ENCODE results near the gene VPS13C.
"Not testable (repeated sequence)": the region's sequence is repeated elsewhere in the genome, so short reads cannot be mapped to it uniquely, and the experiment has no call there.

The VPS13C gene

DNA sequence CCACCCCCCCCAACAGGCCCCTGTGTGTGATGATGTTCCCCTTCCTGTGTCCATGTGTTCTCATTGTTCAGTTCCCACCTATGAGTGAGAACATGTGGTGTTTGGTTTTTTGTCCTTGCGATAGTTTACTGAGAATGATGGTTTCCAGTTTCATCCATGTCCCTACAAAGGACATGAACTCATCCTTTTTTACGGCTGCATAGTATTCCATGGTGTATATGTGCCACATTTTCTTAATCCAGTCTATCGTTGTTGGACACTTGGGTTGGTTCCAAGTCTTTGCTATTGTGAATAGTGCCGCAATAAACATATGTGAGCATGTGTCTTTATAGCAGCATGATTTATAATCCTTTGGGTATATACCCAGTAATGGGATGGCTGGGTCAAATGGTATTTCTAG is 12.0 kb downstream of the VPS13C start:
- not testable (repeated sequence) for DNase-seq (ENCODE audit: low read depth in 1 of 2, low spot score in 1 of 2)

DNA sequence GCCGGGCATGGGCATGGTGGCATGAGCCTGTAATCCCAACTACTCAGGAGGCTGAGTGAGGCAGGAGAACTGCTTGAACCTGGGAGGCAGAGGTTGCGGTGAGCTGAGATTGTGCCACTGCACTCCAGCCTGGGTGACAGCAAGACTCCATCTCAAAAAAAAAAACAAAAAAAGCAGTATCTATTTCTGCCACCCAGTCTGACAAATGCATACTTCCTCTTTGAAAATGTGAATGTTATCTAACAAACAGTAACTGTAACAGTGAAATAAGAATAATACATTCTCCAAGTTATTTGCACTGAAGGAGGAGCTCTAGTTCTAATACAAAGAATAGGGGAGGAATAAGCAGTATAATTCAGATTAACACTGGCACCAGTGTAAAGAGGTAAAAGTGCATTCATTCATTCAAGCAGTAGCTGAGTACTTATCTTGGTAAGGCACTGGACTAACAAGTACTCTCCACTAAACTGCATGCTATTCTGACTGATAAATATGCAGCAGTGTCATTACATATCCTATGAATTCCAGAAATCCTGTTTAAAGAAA is 12.9 kb downstream of the VPS13C start:
- DNase-seq (ENCODE audit: low read depth in 1 of 2, low spot score in 1 of 2) = no peak

DNA sequence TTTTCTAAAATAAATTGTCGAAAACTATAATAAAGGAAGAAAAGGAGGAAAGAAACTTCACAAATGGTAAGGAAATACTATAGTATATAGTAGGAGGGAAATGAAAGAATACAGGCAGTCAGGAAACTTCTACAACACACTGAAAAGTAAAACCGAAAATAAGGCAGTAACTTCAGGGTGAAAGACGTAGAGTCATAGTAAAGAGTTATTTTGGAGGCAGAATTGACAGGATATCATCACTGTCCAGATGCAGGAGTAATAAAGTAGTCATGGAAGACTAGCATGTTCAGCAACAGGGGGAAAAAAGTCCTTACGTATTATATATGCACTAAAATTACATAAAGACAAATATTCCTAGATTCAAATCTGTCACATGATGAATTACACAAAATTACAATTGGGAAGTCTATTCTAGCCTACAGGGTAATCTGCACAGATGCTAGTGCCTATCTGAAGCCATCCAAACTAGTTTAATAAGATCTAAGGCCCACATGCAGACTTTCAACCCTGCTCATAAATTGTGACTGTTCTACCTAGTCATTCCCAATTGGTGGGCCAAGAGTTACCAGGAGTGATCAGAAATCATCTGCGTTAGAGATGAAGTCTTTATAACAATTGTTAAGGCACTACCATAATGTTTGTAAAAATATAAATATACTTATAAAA is 14.0 kb downstream of the VPS13C start:
- DNase-seq (ENCODE audit: low read depth in 1 of 2, low spot score in 1 of 2) = no peak

DNA sequence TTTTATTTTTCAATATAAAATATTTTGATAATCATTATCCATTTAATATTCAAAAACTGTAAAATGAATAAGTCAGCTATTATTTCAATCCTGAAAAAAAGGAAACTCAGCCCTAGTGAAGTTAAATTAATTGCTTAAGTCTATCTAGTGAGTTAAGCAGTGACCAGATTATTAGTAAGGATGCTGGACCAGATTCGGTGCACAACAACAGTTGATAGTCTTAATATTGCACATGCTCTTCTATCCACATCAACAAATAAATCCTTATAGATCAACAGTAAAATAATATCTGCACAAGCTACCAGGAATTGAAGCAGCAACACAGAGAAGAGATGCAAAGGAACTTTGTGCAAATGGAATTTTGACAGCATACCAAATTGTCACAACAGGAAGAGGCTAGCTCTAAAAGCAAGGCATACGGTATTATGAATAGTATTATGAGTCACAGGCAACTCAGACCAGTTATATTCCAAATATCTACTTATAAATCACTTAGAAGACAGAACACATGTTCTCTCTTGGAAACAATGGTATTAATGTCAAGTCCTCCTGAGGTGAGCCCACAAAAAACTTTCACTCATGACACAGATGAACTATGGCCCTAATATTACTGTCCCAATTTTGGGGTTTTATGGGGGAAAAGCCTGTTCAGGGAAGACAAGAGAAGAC is 24.9 kb downstream of the VPS13C start:
- no peak for DNase-seq (ENCODE audit: low read depth in 1 of 2, low spot score in 1 of 2)

DNA sequence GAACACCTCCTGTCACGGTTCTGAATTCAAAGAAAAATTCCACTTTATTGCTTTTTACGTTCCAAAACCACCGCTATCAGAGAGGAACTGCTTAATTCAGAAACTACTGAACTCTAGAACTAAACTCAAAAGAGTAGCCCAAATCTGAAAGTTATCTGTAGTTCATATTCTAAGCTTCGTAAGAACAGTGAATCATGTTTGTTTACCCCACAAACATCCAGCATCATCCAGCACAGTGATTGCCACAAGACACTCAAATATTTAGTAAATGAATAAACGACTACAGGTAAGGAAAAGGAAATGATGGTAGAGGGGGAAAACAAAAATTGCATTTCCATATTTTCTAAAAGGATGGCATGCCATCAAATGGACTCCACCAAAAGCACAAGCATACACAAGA is 32.3 kb downstream of the VPS13C start:
- no peak for DNase-seq (ENCODE audit: low read depth in 1 of 2, low spot score in 1 of 2)

DNA sequence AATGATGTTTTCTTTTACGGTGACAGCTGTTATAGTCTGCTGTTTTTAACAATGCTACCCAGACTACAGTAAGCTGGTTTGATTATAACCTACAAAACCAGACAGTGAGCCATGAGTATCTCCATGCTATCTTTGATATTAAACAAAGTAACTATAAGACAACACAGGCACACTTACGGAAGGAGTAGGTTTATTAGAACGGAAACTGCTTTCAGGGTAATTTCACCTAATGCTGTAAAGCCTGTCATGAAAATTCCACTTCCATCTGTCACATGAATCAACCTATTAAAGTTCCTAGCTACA is 33.0 kb downstream of the VPS13C start:
- DNase-seq (ENCODE audit: low read depth in 1 of 2, low spot score in 1 of 2) = no peak

DNA sequence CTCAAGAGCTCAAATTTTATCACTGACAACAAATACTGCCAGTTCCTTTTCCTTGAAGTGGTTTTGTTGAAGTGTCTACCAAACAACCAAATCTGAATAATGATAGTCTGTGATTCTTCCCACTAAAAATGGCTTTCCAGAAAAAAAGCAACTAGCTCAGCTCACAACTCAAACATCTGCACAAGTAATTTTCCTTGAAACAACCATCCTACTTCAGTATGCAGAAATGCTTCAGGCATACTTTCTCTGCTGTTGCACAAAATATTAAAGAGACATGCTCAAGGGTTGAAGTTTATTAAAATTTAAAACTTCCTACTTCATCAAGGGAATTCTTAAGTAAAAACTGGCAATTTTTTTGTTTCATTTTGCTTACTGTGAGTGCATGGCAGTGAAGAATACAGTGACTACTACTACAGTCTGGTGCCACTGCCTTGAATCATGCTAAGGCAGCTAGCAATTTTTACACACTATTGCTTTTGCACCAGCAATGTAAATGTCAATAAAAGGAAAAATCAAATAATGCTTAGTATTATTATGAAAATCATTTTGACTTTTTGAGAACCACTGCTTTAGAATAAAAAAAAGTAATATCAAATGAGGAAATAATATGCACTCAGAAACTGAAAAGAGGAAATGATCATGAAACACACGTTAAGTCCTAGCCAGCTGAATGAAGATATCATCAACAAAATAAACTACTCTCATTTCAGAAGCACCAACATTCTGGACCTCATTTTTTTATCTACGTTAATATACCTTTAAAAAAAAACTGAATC is 33.6 kb downstream of the VPS13C start:
- DNase-seq (ENCODE audit: low read depth in 1 of 2, low spot score in 1 of 2) = no peak

DNA sequence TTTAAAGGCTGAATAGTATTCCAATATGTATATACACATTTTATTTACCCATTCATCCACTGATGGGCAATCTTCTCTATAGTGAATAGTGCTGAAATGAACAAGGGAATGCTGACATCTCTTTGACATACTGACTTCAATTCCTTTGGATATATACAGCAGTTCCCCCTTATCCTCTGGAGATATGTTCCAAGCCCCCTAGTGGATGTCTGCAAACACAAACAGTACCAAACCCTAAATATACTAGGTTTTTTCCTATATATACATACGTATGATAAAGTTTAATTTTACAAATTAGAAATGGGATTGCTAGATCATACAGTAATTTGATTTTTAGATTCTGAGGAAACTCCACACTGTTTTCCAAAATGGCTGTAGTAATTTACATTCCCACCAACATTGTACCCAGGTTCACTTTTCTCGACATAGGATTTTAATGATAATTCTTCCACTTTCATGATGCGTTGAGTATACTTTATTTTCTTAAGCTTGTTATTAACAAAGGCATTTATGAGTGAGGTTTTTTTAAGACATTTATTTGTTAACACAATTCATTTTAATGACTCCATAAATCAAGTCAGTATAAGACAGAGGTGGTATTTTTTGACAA is 38.2 kb downstream of the VPS13C start:
- DNase-seq (ENCODE audit: low read depth in 1 of 2, low spot score in 1 of 2) = no peak

DNA sequence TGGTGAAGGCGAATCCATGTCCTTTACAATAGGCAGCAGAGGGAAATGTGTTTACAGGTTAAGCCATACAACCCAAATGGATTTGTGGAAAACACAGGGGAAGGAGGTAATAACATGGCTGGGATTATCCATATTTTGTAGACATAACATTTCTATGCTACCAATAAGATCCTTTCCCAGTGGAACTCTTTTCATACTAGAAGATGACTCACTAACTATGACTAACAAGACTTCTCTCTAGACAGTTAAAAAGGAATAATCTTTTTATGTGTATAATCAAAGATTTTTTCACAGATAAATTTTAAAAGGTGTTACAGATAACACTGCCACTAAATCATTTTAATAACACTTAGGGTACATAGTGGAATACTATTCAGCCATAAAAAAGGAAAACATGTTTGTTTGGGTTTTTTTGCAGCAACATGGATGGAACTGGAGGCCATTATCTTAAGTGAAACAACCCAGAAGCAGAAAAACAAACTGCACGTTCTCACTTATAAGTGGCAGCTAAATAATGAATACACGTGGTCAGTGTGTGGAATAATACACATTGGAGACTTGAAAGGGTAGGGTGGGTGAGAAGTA is 39.6 kb downstream of the VPS13C start:
- DNase-seq (ENCODE audit: low read depth in 1 of 2, low spot score in 1 of 2) = no peak

DNA sequence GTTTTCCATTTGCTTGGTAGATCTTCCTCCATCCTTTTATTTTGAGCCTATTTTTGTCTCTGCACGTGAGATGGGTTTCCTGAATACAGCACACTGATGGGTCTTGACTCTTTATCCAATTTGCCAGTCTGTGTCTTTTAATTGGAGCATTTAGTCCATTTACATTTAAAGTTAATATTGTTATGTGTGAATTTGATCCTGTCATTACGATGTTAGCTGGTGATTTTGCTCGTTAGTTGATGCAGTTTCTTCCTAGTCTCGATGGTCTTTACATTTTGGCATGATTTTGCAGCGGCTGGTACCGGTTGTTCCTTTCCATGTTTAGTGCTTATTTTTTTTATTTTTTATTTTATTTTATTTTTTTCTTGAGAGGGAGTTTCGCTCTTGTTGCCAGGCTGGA is 54.9 kb downstream of the VPS13C start:
- not testable (repeated sequence) for DNase-seq (ENCODE audit: low read depth in 1 of 2, low spot score in 1 of 2)

DNA sequence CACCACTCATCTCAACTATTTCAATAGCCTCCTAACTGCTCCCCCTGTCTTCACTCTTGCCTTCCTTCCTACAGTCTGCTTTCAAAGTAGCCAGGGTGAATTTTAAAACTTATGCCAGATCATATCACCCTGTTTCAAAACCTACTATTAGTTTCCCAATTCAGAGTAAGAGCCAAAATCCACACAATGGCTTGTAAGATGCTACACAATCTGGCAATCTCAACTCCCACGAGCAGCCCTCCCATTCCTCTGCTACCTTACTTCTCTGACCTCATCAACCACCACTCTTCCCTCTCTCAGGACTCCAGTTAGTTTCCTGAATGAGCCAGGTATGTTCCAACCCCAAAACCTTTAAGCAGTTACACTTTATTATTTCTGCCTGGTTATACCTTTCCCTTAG is 62.5 kb downstream of the VPS13C start:
- DNase-seq (ENCODE audit: low read depth in 1 of 2, low spot score in 1 of 2) = no peak

DNA sequence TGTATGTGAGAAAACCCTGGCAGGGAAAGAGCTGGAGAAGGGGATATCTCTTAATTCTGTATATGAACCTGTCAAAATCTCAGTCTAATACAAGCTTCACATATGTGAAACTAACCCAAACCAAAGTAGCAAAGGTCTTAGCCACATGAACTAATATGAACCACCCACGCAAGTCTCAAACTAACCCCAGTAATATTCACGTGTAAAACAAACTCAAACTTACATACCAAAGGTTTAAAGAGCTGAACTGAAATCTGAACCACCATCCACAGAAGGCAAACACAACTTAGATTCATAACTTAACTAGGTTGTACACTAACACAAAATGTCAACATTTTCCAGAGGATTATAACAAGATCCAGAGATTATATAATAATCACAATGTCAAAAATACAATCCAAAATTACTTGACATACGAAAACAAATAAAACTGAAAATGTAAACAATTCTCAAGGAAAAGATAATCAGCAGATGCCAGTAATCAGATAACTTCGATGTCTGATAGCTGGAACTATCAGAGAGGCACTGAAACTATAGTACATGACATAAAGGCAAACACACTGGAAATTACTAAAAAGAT is 64.1 kb downstream of the VPS13C start:
- no peak for DNase-seq (ENCODE audit: low read depth in 1 of 2, low spot score in 1 of 2)

DNA sequence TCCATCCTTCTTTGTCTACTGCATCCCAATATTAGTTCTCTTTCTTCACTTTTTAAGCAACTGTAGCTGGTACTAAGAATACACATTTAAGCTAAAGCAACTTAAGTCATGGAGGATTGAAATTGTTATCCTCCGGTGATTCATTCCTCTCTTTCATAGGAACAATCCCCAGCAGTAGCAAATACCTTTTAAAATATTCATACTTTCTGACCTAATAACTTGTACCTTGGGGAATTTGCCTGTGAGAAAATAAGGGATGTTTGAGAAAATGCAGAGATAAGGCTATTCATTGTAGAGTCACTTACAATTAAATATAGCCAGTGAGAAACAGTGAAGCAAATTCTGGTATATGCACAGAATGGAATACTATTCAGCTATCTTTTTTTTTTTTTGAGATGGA is 66.0 kb downstream of the VPS13C start:
- no peak for DNase-seq (ENCODE audit: low read depth in 1 of 2, low spot score in 1 of 2)

DNA sequence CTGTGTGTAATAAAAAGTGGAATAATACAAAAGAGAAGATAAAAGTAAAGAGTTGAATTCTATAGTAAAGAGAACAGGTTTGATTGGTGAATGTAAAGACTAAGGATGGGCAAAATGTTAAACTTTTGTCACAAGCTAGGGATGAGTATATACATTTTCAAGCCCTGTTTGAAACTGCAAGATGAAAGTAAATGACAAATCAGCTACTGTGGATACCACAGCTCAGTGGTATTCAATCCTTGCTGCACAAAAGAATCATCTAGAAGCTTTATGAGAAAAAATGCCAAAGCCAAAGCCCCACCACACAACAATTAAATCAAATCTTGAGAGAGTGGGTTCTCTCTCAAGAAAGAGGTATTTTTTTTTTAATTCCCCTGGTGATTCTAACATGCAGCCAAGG is 67.7 kb downstream of the VPS13C start:
- no peak for DNase-seq (ENCODE audit: low read depth in 1 of 2, low spot score in 1 of 2)

DNA sequence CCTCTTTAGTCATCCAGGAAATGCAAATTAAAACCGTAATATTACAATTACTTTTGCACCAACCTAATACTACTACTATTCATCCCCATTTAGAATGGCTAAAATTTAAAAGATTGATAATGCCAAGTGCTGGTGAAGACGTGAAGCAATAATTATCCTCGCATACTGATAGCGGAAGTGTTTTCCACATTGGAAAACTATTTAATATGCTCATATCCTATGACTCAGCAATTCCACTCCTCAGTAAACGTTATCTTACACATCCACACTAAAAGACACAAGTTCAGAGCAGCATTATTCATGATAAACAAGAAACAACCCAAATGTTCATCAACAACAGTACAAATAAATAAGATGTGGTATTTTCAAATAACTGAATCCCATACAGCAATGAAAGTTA is 70.6 kb downstream of the VPS13C start:
- DNase-seq (ENCODE audit: low read depth in 1 of 2, low spot score in 1 of 2) = no peak

DNA sequence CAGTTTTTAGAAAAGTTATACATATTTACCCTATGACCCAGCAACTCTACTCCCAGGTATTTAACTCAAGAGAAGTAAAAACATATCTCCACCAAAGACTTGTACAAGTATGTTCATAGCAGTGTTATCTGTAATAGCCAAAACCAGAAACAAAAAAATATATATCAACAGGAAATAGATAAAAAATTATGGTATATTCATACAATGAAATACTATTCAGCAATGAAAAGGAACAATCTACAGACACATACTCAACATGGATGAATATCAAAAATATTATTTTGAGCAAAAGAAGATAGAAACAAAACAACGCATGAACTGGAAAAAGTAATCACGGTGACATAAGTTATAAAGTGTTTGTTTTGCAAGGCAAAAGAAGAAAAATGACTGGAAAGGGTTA is 72.4 kb downstream of the VPS13C start:
- no peak for DNase-seq (ENCODE audit: low read depth in 1 of 2, low spot score in 1 of 2)

DNA sequence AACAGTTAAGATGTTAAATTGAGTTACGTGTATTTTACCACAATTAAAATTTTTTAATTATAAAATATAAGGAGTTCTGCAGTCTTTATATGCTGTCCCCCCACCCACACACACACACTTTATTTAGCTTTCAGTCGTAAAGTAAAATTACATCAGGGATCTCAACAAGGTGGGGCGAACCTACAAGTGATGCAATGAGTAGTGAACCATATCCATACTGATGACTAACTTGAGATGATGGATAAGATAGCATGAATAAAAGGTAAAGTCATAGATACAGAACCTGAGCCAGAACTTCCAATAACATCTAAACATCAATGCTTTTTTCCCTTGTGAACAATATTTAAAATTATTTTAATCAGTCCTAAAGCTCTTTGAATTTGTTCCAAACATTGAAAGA is 77.2 kb downstream of the VPS13C start:
- no peak for DNase-seq (ENCODE audit: low read depth in 1 of 2, low spot score in 1 of 2)

DNA sequence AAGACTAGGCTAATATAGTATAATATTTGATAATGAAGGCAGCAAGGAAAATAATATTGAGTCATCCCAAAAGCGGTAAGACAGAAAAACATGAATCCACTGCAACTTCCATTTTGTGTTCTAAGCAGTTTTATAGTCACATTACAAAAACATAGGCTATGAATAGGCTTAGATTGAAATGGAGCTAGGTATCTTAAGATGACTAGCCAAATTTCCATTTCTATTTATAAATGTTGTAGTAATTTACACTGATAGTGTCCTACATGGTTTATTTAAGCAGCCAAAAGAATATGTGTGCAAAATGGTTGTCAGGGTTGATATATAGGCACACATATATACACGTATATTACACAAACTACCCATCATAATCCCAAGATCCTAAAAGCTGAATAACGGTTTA is 82.0 kb downstream of the VPS13C start:
- DNase-seq (ENCODE audit: low read depth in 1 of 2, low spot score in 1 of 2) = no peak

DNA sequence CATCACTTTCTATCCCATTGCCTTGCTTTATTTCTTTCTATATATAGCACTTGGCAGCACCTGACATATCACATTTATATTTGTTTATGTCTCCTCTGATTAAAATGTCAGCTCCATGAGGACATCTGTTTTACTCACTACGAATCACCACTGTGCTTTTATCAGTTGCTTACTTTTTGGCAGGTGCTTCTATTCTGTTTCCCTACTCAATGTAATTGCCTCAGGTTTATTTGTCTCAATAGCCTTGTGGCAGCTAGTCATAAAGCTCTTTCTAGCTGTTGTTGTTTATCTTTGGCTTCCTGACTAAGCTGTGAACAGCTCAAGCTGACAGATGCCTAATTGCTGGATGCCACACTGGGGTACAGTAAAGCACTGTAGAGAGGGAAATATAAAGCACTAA is 85.5 kb downstream of the VPS13C start:
- DNase-seq (ENCODE audit: low read depth in 1 of 2, low spot score in 1 of 2) = no peak

DNA sequence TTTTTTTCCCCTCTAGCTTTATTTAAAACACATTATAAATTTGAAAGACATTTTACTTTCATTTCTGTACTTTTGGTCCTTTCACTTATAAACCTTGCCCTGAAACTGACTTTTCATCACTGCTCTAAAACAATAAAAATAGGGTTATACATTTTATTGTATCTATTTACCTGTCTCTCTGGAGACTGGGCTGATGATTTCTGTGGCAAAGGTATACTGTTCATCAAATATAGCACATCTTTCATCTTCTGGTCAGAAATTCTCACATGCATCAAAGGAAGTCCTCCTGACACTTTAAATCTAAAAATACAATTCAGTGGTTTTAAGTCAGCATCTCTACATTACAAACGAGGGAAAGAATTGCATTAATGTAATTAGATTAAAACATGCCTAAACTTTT is 86.1 kb downstream of the VPS13C start:
- no peak for DNase-seq (ENCODE audit: low read depth in 1 of 2, low spot score in 1 of 2)

DNA sequence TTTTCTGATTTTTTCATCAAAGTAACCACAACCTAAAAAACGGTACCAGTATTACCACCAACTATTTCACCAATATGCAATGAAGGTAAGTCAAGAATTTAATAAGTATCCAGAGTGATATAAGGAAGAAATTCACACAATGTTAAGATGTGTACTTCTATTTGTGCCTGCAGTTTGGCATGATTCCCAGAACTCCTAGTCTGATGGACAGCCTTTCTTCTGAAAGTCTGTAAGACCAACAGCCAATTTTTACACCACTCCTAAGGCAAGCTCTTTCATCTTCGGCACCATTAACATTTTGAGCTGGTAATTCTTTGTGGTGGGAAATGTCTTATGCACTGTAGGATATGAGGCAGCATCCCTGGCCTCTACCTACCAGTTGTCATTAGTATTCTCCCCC is 108.3 kb downstream of the VPS13C start:
- no peak for DNase-seq (ENCODE audit: low read depth in 1 of 2, low spot score in 1 of 2)
